GM12878 (cell line): ENCODE data around the gene FOSL1. TPM values are rescaled to one million over a fixed set of nuclear protein-coding genes. Genes with fewer than 3 reads are reported as not detected.

Experiments used
- BACH1 ChIP-seq: fragments of 450-650 bp; IDR thresholded peaks from 2 replicates; pipeline ENCODE4 v1.6.1; 2017; ENCODE audit warnings: mild to moderate bottlenecking, borderline replicate concordance
- BRCA1 ChIP-seq: IDR thresholded peaks from 2 replicates; pipeline ENCODE4 v1.6.1; 2011; ENCODE audit warnings: low read depth, low read length, improper control_type of control experiment
- CHD1 ChIP-seq: IDR thresholded peaks from 2 replicates; pipeline ENCODE4 v1.6.1; 2012; ENCODE audit warnings: low read depth, low read length, improper control_type of control experiment
- CREM ChIP-seq: IDR thresholded peaks from 2 replicates; pipeline ENCODE4 v1.6.1; 2014; ENCODE audit warnings: antibody characterized with exemption, low read depth
- ESRRA ChIP-seq: IDR thresholded peaks from 2 replicates; pipeline ENCODE4 v1.6.1; 2012; ENCODE audit warnings: mild to moderate bottlenecking, low read length, improper control_type of control experiment
- FOXK2 ChIP-seq: fragments of 450-650 bp; IDR thresholded peaks from 2 replicates; pipeline ENCODE4 v1.6.1; 2017; ENCODE audit warnings: mild to moderate bottlenecking, moderate library complexity
- IKZF1 ChIP-seq: fragments of 450-650 bp; conservative IDR thresholded peaks from 2 replicates; pipeline ENCODE4 v1.6.1; 2017; ENCODE audit warnings: antibody characterized with exemption, mild to moderate bottlenecking
- SPI1 ChIP-seq: IDR thresholded peaks from 2 replicates; pipeline ENCODE4 v1.6.1; 2011; ENCODE audit warnings: low read depth, mild to moderate bottlenecking, low read length, moderate library complexity, borderline replicate concordance; ENCODE audit not compliant: insufficient read depth
- TCF7 ChIP-seq: IDR thresholded peaks from 2 replicates; pipeline ENCODE4 v1.6.1; 2014; ENCODE audit warnings: antibody characterized with exemption, borderline replicate concordance
- ZNF207 ChIP-seq: fragments of 450-650 bp; IDR thresholded peaks from 2 replicates; pipeline ENCODE4 v1.6.1; 2014; ENCODE audit warnings: antibody characterized with exemption, mild to moderate bottlenecking, borderline replicate concordance
- polyA plus RNA-seq, 11 experiments: library from polyadenylated mRNA; depleted of rRNA in 4 of 11; unstranded in 6 of 11; stranded (reverse) in 5 of 11; fragments of >200 nt; fragmentation: Nextera tagmentation in 4 of 11; fragmentation: Illumina TruSeq in 1 of 11; extraction: Ambion mirVana in 4 of 11; extraction: Trizol in 1 of 11; gene quantifications; 1 replicate in 1 of 11; 2 replicates in 10 of 11; pipeline versions ENCODE4 v1.2.1 to v1.2.3, GENCODE V29; 2011 to 2016; ENCODE audit warnings: inconsistent platforms in 2 of 11, missing spikeins in 2 of 11, low read depth in 1 of 11
- total RNA-seq, 4 experiments: library from RNA; depleted of rRNA in 3 of 4; stranded (reverse); fragments of >200 nt in 3 of 4; fragmentation: Illumina TruSeq in 1 of 4; extraction: Trizol in 1 of 4; gene quantifications; 2 replicates each; pipeline versions ENCODE4 v1.2.1 to v1.2.3, GENCODE V29; 2013 to 2021
- TF ChIP-seq, protein P1 (sequence below): fragments of 450-650 bp; IDR thresholded peaks from 2 replicates; pipeline ENCODE4 v1.6.1; 2017; ENCODE audit warnings: mild to moderate bottlenecking, moderate library complexity
- TF ChIP-seq, protein P2 (sequence below), 3 experiments: IDR thresholded peaks in 2 of 3; conservative IDR thresholded peaks in 1 of 3; 2 replicates each; pipeline ENCODE4 v1.5.1; 2011; ENCODE audit warnings: low read depth in 3 of 3, low read length in 3 of 3, mild to moderate bottlenecking in 3 of 3, control low read depth in 2 of 3, moderate library complexity in 2 of 3, inconsistent platforms in 1 of 3, mixed read lengths in 1 of 3; ENCODE audit not compliant: control insufficient read depth in 2 of 3, insufficient read depth in 1 of 3; ENCODE audit errors: extremely low read depth in 1 of 3
- TF ChIP-seq, protein P3 (sequence below): fragments of 450-650 bp; IDR thresholded peaks from 2 replicates; pipeline ENCODE4 v1.6.1; 2016; ENCODE audit warnings: mild to moderate bottlenecking
- TF ChIP-seq, protein P4 (sequence below): fragments of 450-650 bp; formaldehyde crosslinking; IDR thresholded peaks from 2 replicates; pipeline ENCODE4 v1.5.0; 2022; ENCODE audit warnings: mild to moderate bottlenecking, missing genetic modification characterization
- TF ChIP-seq, protein P5 (sequence below): IDR thresholded peaks from 2 replicates; pipeline ENCODE4 v1.6.1; 2012; ENCODE audit warnings: mild to moderate bottlenecking, low read depth, low read length

FOSL1 gene
- total and polyA plus RNA-seq, 10 of the 15 experiments (the other 5 are each of a cell fraction or from before 2014, with no cell fraction given): 0.82 to 5.4 (median 2.1) TPM

DNA sequence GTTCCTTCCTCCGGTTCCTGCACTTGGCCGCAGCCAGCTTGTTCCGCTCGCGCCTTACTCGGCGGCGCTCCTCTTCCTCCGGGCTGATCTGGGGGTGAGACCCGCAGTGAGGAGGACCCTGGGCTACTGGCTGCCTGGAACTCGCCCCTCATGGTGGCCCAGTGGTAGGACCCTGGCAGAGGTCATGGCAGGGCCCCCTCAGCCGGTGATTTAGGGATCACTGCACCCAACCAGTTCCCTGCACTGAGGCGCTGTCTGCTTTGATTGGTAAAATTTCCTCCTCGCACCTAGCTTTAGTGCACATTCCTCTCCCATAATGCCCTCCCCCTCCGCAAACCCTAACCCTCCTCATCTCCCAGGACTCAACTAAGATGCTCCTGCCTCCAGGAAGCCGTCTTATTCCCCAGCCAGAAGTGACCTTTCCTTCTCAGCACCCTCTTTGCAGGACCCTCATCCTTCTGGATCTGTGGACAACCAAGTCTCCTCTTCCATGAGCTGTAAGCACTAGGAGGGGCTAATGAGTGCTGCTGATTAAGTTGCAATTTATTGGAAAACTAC lies 6.1 kb downstream of the FOSL1 start (continued):
- TF ChIP-seq TCF7: no peak
- TF ChIP-seq BACH1: peak; percentile 44; the same call in 1 of the 2 replicates
- TF ChIP-seq, protein P1, sequence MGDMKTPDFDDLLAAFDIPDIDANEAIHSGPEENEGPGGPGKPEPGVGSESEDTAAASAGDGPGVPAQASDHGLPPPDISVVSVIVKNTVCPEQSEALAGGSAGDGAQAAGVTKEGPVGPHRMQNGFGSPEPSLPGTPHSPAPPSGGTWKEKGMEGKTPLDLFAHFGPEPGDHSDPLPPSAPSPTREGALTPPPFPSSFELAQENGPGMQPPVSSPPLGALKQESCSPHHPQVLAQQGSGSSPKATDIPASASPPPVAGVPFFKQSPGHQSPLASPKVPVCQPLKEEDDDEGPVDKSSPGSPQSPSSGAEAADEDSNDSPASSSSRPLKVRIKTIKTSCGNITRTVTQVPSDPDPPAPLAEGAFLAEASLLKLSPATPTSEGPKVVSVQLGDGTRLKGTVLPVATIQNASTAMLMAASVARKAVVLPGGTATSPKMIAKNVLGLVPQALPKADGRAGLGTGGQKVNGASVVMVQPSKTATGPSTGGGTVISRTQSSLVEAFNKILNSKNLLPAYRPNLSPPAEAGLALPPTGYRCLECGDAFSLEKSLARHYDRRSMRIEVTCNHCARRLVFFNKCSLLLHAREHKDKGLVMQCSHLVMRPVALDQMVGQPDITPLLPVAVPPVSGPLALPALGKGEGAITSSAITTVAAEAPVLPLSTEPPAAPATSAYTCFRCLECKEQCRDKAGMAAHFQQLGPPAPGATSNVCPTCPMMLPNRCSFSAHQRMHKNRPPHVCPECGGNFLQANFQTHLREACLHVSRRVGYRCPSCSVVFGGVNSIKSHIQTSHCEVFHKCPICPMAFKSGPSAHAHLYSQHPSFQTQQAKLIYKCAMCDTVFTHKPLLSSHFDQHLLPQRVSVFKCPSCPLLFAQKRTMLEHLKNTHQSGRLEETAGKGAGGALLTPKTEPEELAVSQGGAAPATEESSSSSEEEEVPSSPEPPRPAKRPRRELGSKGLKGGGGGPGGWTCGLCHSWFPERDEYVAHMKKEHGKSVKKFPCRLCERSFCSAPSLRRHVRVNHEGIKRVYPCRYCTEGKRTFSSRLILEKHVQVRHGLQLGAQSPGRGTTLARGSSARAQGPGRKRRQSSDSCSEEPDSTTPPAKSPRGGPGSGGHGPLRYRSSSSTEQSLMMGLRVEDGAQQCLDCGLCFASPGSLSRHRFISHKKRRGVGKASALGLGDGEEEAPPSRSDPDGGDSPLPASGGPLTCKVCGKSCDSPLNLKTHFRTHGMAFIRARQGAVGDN: peak; percentile 47; the same call in 1 of the 2 replicates
- no peak for TF ChIP-seq FOXK2
- TF ChIP-seq ESRRA: no peak
- TF ChIP-seq IKZF1: peak; percentile 66
- TF ChIP-seq BRCA1: no peak
- TF ChIP-seq ZNF207: no peak
- TF ChIP-seq, protein P2, sequence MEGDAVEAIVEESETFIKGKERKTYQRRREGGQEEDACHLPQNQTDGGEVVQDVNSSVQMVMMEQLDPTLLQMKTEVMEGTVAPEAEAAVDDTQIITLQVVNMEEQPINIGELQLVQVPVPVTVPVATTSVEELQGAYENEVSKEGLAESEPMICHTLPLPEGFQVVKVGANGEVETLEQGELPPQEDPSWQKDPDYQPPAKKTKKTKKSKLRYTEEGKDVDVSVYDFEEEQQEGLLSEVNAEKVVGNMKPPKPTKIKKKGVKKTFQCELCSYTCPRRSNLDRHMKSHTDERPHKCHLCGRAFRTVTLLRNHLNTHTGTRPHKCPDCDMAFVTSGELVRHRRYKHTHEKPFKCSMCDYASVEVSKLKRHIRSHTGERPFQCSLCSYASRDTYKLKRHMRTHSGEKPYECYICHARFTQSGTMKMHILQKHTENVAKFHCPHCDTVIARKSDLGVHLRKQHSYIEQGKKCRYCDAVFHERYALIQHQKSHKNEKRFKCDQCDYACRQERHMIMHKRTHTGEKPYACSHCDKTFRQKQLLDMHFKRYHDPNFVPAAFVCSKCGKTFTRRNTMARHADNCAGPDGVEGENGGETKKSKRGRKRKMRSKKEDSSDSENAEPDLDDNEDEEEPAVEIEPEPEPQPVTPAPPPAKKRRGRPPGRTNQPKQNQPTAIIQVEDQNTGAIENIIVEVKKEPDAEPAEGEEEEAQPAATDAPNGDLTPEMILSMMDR (IDR thresholded peaks at IDR 0.05 in 2 of 3, conservative IDR thresholded peaks at IDR 0.05 in 1 of 3; ENCODE audit: control insufficient read depth in 2 of 3, extremely low read depth in 1 of 3, insufficient read depth in 1 of 3, low read depth in 3 of 3, low read length in 3 of 3): no peak
- TF ChIP-seq, protein P3, sequence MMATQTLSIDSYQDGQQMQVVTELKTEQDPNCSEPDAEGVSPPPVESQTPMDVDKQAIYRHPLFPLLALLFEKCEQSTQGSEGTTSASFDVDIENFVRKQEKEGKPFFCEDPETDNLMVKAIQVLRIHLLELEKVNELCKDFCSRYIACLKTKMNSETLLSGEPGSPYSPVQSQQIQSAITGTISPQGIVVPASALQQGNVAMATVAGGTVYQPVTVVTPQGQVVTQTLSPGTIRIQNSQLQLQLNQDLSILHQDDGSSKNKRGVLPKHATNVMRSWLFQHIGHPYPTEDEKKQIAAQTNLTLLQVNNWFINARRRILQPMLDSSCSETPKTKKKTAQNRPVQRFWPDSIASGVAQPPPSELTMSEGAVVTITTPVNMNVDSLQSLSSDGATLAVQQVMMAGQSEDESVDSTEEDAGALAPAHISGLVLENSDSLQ: no peak; the same call in 1 of the 2 replicates
- TF ChIP-seq, protein P4, sequence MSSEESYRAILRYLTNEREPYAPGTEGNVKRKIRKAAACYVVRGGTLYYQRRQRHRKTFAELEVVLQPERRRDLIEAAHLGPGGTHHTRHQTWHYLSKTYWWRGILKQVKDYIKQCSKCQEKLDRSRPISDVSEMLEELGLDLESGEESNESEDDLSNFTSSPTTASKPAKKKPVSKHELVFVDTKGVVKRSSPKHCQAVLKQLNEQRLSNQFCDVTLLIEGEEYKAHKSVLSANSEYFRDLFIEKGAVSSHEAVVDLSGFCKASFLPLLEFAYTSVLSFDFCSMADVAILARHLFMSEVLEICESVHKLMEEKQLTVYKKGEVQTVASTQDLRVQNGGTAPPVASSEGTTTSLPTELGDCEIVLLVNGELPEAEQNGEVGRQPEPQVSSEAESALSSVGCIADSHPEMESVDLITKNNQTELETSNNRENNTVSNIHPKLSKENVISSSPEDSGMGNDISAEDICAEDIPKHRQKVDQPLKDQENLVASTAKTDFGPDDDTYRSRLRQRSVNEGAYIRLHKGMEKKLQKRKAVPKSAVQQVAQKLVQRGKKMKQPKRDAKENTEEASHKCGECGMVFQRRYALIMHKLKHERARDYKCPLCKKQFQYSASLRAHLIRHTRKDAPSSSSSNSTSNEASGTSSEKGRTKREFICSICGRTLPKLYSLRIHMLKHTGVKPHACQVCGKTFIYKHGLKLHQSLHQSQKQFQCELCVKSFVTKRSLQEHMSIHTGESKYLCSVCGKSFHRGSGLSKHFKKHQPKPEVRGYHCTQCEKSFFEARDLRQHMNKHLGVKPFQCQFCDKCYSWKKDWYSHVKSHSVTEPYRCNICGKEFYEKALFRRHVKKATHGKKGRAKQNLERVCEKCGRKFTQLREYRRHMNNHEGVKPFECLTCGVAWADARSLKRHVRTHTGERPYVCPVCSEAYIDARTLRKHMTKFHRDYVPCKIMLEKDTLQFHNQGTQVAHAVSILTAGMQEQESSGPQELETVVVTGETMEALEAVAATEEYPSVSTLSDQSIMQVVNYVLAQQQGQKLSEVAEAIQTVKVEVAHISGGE: peak; percentile 53
- TF ChIP-seq CHD1: no peak
- no peak for TF ChIP-seq CREM
- TF ChIP-seq SPI1: peak; percentile 60; the same call in 1 of the 2 replicates
- TF ChIP-seq, protein P5, sequence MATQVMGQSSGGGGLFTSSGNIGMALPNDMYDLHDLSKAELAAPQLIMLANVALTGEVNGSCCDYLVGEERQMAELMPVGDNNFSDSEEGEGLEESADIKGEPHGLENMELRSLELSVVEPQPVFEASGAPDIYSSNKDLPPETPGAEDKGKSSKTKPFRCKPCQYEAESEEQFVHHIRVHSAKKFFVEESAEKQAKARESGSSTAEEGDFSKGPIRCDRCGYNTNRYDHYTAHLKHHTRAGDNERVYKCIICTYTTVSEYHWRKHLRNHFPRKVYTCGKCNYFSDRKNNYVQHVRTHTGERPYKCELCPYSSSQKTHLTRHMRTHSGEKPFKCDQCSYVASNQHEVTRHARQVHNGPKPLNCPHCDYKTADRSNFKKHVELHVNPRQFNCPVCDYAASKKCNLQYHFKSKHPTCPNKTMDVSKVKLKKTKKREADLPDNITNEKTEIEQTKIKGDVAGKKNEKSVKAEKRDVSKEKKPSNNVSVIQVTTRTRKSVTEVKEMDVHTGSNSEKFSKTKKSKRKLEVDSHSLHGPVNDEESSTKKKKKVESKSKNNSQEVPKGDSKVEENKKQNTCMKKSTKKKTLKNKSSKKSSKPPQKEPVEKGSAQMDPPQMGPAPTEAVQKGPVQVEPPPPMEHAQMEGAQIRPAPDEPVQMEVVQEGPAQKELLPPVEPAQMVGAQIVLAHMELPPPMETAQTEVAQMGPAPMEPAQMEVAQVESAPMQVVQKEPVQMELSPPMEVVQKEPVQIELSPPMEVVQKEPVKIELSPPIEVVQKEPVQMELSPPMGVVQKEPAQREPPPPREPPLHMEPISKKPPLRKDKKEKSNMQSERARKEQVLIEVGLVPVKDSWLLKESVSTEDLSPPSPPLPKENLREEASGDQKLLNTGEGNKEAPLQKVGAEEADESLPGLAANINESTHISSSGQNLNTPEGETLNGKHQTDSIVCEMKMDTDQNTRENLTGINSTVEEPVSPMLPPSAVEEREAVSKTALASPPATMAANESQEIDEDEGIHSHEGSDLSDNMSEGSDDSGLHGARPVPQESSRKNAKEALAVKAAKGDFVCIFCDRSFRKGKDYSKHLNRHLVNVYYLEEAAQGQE: no peak
